Neural cell (in vitro differentiated cells): ENCODE measurements around the gene COA7. TPM values are rescaled to one million over a fixed set of nuclear protein-coding genes. Genes with fewer than 3 reads are reported as not detected.

Source experiments
- H2AFZ ChIP-seq: fragments of 200-600, 300-800 bp; sonication (generic), shearing (Covaris generic); 2 replicates; pipeline ENCODE4 v1.6.0; 2014; ENCODE audit warnings: low read depth, mild to moderate bottlenecking, antibody characterized with exemption, low read length, moderate library complexity
- H3F3A ChIP-seq: fragments of 200-600 bp; shearing (Covaris generic); 2 replicates; pipeline ENCODE4 v1.6.1; 2016; ENCODE audit warnings: mild to moderate bottlenecking, moderate library complexity, mixed read lengths, antibody characterized with exemption, low read length; ENCODE audit not compliant: insufficient read depth, poor library complexity, severe bottlenecking
- H3K27ac ChIP-seq: fragments of 200-600, 300-800 bp; sonication (generic), shearing (Covaris generic); 2 replicates; pipeline ENCODE4 v1.5.1; 2014; ENCODE audit warnings: mild to moderate bottlenecking, low read length, moderate library complexity
- H3K27me3 ChIP-seq: fragments of 300-800, 200-600 bp; sonication (generic), shearing (Covaris generic); 2 replicates; pipeline ENCODE4 v1.6.0; 2014; ENCODE audit warnings: mild to moderate bottlenecking, low read depth, low read length, moderate library complexity; ENCODE audit not compliant: insufficient read depth
- H3K36me3 ChIP-seq: fragments of 300-800, 200-600 bp; sonication (generic), shearing (Covaris generic); 2 replicates; pipeline ENCODE4 v1.5.1; 2014; ENCODE audit warnings: mild to moderate bottlenecking, antibody characterized with exemption, low read length, moderate library complexity; ENCODE audit not compliant: insufficient read depth
- H3K4me2 ChIP-seq: fragments of 300-800, 200-600 bp; sonication (generic), shearing (Covaris generic); 2 replicates; pipeline ENCODE4 v1.6.0; 2014; ENCODE audit warnings: mild to moderate bottlenecking, low read length
- H3K4me3 ChIP-seq: fragments of 300-800, 200-600 bp; sonication (generic), shearing (Covaris generic); 2 replicates; pipeline ENCODE4 v1.5.1; 2014; ENCODE audit warnings: mild to moderate bottlenecking, low read length, moderate library complexity
- H3K79me2 ChIP-seq: fragments of 200-600 bp; shearing (Covaris generic); replicated peaks from 2 replicates; pipeline ENCODE4 v1.6.0; 2014; ENCODE audit warnings: mild to moderate bottlenecking, low read length, moderate library complexity; ENCODE audit not compliant: insufficient read depth
- H3K9ac ChIP-seq: fragments of 300-800, 200-600 bp; sonication (generic), shearing (Covaris generic); 2 replicates; pipeline ENCODE4 v1.6.1; 2016; ENCODE audit warnings: mild to moderate bottlenecking, low read length, mixed read lengths
- H3K9me2 ChIP-seq: fragments of 200-600 bp; shearing (Covaris generic); 2 replicates; pipeline ENCODE4 v1.6.1; 2016; ENCODE audit warnings: mild to moderate bottlenecking, low read length, mixed read lengths; ENCODE audit not compliant: insufficient read depth
- H3K9me3 ChIP-seq: fragments of 200-600, 300-800 bp; sonication (generic), shearing (Covaris generic); 2 replicates; pipeline ENCODE4 v1.6.1; 2016; ENCODE audit warnings: mild to moderate bottlenecking, mixed run types, low read length, moderate library complexity, mixed read lengths
- H4K20me1 ChIP-seq: fragments of 200-600 bp; shearing (Covaris generic); 2 replicates; pipeline ENCODE4 v1.6.1; 2016; ENCODE audit warnings: mild to moderate bottlenecking, mixed run types; ENCODE audit not compliant: insufficient read depth
- CTCF ChIP-seq: fragments of 450-650 bp; IDR thresholded peaks from 2 replicates; pipeline ENCODE4 v1.5.1; 2014; ENCODE audit warnings: antibody characterized with exemption, mild to moderate bottlenecking, moderate library complexity; ENCODE audit not compliant: poor library complexity, severe bottlenecking
- EP300 ChIP-seq: fragments of 450-650 bp; conservative IDR thresholded peaks from 2 replicates; pipeline ENCODE4 v1.6.1; 2014; ENCODE audit warnings: antibody characterized with exemption, mild to moderate bottlenecking, moderate library complexity; ENCODE audit not compliant: poor library complexity, severe bottlenecking
- EZH2 ChIP-seq: fragments of 200-600, 300-800 bp; shearing (Covaris generic), sonication (generic); IDR thresholded peaks from 2 replicates; pipeline ENCODE4 v1.6.1; 2014; ENCODE audit warnings: antibody characterized with exemption, low read length, borderline replicate concordance, mild to moderate bottlenecking; ENCODE audit not compliant: insufficient read depth, poor library complexity, severe bottlenecking
- MXI1 ChIP-seq: fragments of 450-650 bp; conservative IDR thresholded peaks from 2 replicates; pipeline ENCODE4 v1.6.1; 2014; ENCODE audit warnings: antibody characterized with exemption, mild to moderate bottlenecking; ENCODE audit not compliant: poor library complexity, severe bottlenecking
- POLR2AphosphoS5 ChIP-seq: IDR thresholded peaks from 2 replicates; pipeline ENCODE4 v1.6.1; 2012
- RAD21 ChIP-seq: fragments of 450-650 bp; conservative IDR thresholded peaks from 2 replicates; pipeline ENCODE4 v1.6.1; 2014; ENCODE audit warnings: antibody characterized with exemption, mild to moderate bottlenecking, moderate library complexity
- REST ChIP-seq: IDR thresholded peaks from 2 replicates; pipeline ENCODE4 v1.6.1; 2012; ENCODE audit warnings: borderline replicate concordance
- SMC3 ChIP-seq: fragments of 450-650 bp; conservative IDR thresholded peaks from 2 replicates; pipeline ENCODE4 v1.6.1; 2014; ENCODE audit warnings: antibody characterized with exemption, mild to moderate bottlenecking, moderate library complexity; ENCODE audit not compliant: poor library complexity
- TAF1 ChIP-seq: IDR thresholded peaks from 2 replicates; pipeline ENCODE4 v1.6.1; 2012; ENCODE audit warnings: low read depth
- polyA plus RNA-seq: library from polyadenylated mRNA; depleted of rRNA; stranded (reverse); fragments of >200 nt; gene quantifications from 2 replicates; pipeline ENCODE4 v1.2.3, GENCODE V29; 2014

The COA7 gene
- polyA plus RNA-seq, 1 donor from 2014 or later = 11.6 TPM

DNA sequence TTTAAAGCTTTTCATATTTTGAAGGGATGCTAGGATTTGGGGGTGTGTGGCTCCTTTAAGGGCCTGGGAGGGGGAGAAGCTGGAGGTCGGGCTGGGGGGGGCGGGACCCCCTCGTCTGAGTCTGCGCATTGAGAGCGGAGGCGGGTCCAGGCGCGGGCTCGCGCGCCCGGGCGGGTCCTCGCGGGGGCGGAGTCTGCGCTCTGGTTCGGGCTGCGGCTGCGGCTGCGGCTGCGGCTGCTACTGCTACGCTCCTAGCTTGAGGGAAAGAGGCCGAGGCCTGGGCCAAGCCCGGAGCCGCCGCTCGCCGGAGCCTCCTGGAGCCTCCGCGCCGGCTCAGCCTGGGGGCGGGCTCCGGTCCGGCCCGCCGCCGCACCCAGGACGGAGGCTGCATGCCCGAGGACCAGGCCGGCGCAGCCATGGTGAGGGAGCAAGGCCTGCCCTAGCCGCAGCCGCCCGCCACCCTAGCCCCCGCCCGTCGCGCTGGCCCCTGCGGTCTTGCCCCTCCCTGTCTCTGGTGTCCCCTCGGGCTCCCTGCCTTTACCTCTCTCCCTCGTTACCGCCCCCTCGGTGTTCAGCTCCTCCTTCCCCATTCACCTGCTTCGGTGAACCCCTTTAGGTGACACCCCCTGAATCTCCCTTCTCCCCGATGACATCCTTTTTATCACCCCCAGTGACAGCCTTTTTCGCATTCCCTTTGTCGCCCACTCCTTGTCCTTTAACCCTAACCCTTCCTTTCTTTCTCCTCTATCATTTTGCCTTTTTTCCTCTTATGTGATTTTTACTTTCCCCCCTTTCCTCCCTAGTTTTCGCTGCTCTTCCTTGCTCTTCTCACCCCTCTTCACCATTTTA is 28.3 kb upstream of the COA7 start, which contains the start of gene ZYG11B:
Gene ZYG11B, plus strand, starts transcription at position 189 of the 849 bp plus-strand sequence. Its CDS starts 201 bp downstream, at position 390.
- peak within 1 kb of the TSS; percentile 75 for H3K4me3 ChIP-seq
- no peaks in the 10 kb centered on the region for H3K9me2 ChIP-seq
- peak; percentile 12 for TF ChIP-seq SMC3
- peak; percentile 71 for TF ChIP-seq MXI1
- TF ChIP-seq REST = peak; percentile 57
- no peak for TF ChIP-seq EZH2
- TF ChIP-seq TAF1 = peak; percentile 65
- TF ChIP-seq RAD21 = no peak
- peak; percentile 43 for TF ChIP-seq EP300
- peak; percentile 25 for TF ChIP-seq CTCF
- TF ChIP-seq POLR2AphosphoS5 = peak; percentile 92
- peak within 1 kb of the TSS; percentile 84 for H2AFZ ChIP-seq
- peaks cover 42% of the 10 kb centered on the region for H3K79me2 ChIP-seq
- no peaks in the 10 kb centered on the region for H3K9me3 ChIP-seq
- no peaks in the 10 kb centered on the region for H3K27me3 ChIP-seq
- peak within 1 kb of the TSS; percentile 81 for H3K4me2 ChIP-seq
- peak within 1 kb of the TSS; percentile 89 for H3K27ac ChIP-seq
- H3F3A ChIP-seq = no peaks in the 10 kb centered on the region
- H3K9ac ChIP-seq = peak within 1 kb of the TSS; percentile 87
- no peaks in the 10 kb centered on the region for H3K36me3 ChIP-seq
- H4K20me1 ChIP-seq = no peaks in the 10 kb centered on the region

DNA sequence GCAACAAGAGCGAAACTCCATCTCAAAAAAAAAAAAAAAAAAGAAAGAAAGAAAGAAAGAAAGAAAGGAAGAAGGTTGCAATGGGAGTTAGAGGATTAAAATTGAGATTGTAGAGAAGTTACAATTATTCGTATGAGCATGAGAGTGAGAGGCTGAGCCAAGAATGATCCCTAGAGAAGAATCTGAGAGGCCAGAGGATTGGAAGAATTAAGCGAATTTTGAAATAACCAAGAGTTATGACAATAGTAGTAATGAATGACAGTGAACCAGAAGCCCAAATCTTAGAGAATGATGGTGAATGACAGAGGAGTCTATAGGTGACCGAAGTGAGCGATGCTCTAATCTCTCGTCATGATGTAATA is 27.7 kb upstream of the COA7 start:
- Histone ChIP-seq H3F3A (no peaks in the 10 kb centered on the region), H3K9me3 (no peaks in the 10 kb centered on the region), H2AFZ (peak overlapping the region; percentile 84), H3K27me3 (no peaks in the 10 kb centered on the region), H3K79me2 (peaks cover 36% of the 10 kb centered on the region), H4K20me1 (no peaks in the 10 kb centered on the region), H3K27ac (peak overlapping the region; percentile 71), H3K4me2 (no peak overlapping the region), H3K4me3 (peak overlapping the region; percentile 75), H3K9me2 (no peaks in the 10 kb centered on the region), H3K36me3 (no peaks in the 10 kb centered on the region), H3K9ac (peak overlapping the region; percentile 87)
- TF ChIP-seq REST = no peak
- no peak for TF ChIP-seq POLR2AphosphoS5
- TF ChIP-seq CTCF = no peak
- no peak for TF ChIP-seq SMC3
- TF ChIP-seq RAD21 = no peak
- TF ChIP-seq EP300 = no peak
- no peak for TF ChIP-seq TAF1
- TF ChIP-seq EZH2 = no peak
- TF ChIP-seq MXI1 = no peak
